HG02571 (cell line): ENCODE measurements around the gene GALE.
"Not testable (repeated sequence)": the region's sequence is repeated elsewhere in the genome, so short reads cannot be mapped to it uniquely, and the experiment has no call there.

Source experiments
- ATAC-seq: cut with Tn5 transposase; IDR thresholded peaks from one replicate; pipeline ENCODE4 v1.9.1; 2021; ENCODE audit warnings: mild to moderate bottlenecking, moderate library complexity; ENCODE audit not compliant: unreplicated experiment

Gene GALE

DNA sequence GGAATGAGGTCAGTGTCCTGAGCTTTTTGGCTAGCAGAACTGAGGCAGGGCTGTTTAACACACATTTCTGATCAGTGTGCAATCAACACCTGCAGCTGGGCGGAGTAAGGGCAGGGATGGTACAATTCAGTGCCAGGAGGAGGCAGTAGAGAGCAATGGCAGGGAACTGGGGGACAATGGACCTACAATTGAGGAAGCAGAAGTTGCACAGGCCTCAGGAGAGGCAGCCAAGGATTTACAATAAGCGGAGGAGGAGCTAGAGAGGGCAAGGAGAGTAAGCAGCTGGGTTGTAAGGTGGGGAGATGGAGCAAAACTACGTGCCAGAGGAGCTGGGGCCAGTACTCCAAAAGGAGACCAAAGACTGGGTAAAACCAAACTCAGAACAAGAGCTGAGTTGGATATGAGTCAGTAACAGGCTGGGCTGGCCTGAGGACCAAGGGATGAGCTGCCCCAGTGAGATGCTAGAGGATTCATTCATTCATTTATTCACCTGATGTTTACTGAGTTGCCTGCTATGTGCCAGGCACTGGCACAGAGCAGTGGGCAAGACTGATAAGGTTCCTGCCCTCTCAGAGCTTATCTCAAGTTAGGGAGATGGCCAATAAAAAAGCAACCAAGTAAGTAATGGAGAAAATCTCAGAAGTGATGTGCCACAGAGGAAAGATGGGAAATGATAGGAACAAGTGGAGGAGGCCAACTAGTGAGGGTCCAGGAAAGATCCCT lies 10.4 kb upstream of the GALE start:
- peak; percentile 64 for ATAC-seq

- peak; percentile 57 for ATAC-seq
Measured at GRCh38 chr1:23809751-23810171, 9.2 kb upstream of the GALE start.

DNA sequence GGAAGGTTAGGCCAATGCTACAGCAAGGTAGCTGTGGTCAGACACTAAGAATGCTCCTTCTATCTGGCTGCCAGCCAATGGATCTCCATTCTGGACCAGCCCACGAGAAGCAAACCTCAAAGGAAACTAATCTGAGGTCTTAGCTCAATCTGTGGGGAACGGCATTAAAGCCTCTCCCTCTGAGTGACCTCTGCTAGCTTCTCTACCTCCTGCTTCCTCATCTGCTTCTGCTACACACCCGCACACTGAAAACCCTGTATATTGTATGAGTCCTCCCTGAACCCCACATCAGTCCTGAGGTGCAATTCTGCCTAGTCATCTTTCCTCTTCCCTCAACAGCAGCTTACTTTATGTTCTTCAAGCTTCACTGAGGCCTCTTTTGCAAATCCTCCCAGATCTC lies 6.9 kb upstream of the GALE start:
- no peak for ATAC-seq

GRCh38 chr1:23806280-23806679 lies 5.7 kb upstream of the GALE start:
- no peak for ATAC-seq

- ATAC-seq, result no peak
Measured at GRCh38 chr1:23805025-23805424, 4.5 kb upstream of the GALE start.

GRCh38 chr1:23804183-23804835 lies 3.8 kb upstream of the GALE start:
- no peak for ATAC-seq

GRCh38 chr1:23803674-23804073 lies 3.1 kb upstream of the GALE start:
- no peak for ATAC-seq

DNA sequence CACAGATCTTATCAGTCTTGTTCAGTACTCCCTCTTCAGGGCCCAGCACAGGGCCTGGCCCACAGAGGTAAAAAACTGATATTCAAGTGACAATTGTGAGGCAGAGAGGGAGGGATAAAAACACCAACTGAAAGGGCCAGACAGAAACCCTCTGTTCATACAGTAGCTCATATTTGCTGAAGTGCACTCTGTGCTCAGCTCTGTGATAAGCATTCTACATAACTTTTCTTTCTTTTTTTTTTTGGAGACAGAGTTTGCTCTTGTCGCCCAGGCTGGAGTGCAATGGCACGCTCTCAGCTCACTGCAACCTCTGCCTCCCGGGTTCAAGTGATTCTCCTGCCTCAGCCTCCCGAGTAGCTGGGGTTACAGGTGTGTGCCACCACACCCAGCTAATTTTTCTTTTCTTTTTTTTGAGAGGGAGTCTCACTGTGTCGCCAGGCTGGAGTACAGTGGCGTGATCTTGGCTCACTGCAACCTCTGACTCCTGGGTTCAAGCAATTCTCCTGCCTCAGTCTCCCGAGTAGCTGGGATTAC lies 2.3 kb upstream of the GALE start:
- not testable (repeated sequence) for ATAC-seq

GRCh38 chr1:23801876-23802275 lies 1.3 kb upstream of the GALE start:
- no peak for ATAC-seq

DNA sequence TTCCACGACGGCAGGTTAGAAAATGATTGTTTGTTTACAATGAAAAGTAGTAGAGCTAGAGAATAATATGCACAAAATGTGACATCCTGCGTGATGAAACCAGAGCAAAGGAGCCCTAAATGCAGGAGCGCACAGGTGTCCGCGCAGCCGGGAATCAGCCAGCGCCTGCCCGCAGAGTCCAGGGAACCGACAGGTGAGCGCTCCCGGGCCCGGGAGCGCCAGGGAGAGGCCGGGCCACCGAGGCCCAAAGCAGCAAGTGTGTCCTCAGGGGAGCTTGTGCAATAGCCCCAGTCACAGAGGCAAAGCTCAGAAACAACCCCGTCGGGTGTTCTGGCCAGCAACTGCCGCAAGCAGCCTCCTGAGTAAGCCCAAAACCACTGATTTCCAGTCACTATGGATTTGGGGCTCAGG lies 789 bp upstream of the GALE start:
- no peak for ATAC-seq

- peak; percentile 9 for ATAC-seq
Measured at GRCh38 chr1:23799570-23800399, 769 bp downstream of the GALE start.

DNA sequence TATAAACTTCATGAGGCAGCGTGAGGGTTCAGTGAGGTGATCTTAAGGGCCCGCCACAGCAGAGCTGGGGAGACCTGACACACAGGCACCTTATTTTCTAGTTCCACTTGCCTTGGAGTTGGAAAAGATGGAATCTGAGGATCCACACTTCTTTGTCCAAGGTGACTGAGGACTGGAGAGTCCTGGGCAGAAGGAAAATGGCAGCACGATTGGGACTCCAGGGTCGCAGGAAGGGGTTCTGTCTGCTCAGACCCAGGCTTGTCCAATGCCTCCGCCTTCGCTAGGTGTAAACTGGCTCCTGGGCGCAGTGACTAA lies 1.3 kb downstream of the GALE start:
- ATAC-seq, result no peak

GRCh38 chr1:23798662-23799142 lies 1.9 kb downstream of the GALE start:
- no peak for ATAC-seq

GRCh38 chr1:23797478-23798448 lies 2.8 kb downstream of the GALE start:
- no peak for ATAC-seq

DNA sequence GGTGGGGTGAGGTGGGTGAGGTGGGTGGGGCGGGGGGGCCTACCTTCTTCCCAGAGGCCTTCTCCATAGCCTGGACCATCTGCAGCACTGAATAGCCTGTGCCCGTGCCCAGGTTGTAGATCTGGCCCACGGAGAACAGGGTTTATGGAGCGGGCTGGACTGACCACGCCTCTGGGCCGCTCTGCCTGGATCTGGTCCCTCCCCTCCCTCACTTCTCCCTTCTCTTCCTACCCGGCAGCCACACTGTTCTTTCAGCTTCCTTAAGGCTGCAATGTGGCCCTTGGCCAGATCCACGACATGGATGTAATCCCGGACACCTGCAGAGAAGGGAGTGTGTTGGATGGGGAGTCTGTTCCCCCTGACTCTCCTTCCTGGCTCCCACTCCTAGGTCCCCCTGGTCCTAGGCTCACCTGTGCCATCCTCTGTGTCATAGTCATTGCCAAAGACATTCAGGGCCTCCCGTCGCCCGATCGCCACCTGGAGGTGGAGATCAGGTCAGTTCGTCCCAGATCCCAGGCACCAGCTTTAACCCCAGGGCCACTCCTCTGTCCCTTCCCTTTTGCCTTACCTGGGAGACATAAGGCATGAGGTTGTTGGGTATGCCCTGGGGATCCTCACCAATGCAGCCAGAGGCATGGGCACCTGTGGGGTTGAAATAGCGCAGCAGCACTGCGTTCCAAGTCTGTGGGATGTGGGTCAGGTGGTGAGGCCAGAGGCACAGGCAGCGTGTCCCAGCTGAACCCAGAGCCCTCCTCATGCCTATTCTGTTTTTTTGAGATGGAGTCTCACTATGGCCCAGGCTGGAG lies 3.9 kb downstream of the GALE start:
- no peak for ATAC-seq

DNA sequence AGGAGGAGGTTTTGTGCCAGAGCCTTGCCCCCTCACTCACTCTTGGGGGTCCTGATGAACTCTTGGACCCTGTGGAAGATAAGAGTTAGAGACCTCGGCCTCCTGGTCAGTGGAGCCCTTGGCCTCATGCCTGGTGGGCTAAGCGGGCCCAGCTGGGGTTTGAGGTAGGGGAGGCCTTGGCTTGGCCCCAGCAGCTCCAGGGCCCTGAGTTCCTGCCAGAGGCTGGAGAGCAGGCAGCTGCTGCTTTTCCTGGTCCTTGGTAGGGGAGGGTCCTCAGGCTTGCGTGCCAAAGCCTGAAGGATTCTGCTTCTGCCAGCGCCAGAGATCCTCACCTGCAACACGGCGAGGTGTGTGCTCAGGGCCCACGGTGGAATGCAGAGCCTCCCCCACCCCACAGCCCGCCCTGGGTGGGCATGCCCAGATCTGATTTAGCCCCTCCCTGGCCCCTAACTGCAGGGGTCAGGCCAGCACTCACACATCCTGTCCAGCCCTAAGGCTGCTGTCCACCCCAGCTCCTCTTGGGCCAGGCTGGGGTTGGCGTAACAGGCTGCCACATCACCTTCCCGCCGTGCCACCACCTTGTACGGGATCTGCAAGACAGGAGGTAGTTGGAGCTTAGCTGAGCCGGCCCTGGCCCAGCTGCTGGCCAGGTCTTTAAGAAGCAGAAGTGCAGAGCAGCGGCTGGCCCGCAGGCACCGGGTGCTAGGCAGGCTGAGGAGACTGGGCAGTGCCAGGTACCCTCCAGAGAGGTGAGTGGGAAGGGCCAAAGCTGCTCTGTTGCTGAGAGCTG lies 4.7 kb downstream of the GALE start:
- ATAC-seq, result no peak

GRCh38 chr1:23794732-23795182 lies 5.8 kb downstream of the GALE start:
- ATAC-seq, result not testable (repeated sequence)

DNA sequence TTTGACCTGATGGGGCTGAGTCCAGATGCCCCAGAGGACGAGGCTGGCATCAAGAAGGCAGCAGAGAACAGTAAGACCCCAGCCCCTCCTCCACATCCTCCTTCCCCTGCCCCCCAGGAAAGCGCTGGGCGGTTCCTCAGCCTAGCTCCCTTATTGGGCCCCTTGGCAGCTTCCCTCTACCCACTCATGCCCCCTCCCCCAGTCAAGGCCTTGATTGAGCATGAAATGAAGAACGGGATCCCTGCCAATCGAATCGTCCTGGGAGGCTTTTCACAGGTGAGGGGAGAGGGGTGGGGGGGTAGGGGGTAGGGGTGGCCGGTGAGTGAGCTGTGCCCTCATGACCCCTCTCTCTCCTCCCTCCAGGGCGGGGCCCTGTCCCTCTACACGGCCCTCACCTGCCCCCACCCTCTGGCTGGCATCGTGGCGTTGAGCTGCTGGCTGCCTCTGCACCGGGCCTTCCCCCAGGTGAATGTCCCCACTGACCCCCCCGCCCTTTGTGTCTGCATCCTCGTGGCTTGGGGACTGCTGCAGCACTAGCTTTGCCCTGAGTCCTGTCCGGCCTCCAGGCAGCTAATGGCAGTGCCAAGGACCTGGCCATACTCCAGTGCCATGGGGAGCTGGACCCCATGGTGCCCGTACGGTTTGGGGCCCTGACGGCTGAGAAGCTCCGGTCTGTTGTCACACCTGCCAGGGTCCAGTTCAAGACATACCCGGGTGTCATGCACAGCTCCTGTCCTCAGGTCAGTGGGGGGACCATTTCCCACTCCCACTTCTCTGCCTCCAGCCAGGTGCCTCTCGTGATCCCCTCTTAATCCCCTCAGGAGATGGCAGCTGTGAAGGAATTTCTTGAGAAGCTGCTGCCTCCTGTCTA lies 6.5 kb downstream of the GALE start:
- no peak for ATAC-seq
